H9 (cell line): ENCODE data around the gene KRTAP5-7. TPM values are rescaled to one million over a fixed set of nuclear protein-coding genes. Genes with fewer than 3 reads are reported as not detected.

ENCODE experiments used
- DNase-seq: peaks from one replicate; pipeline ENCODE4 v3.0.0-alpha.2; 2017
- H2AFZ ChIP-seq: one replicate; pipeline ENCODE4 v1.6.1; 2013; ENCODE audit warnings: mild to moderate bottlenecking, low read length, control low read depth, moderate library complexity
- H2AK5ac ChIP-seq: 2 replicates; pipeline ENCODE4 v1.6.1; 2013; ENCODE audit warnings: low read length, control low read depth, mixed read lengths; ENCODE audit not compliant: insufficient read length
- H2BK120ac ChIP-seq: one replicate; pipeline ENCODE4 v1.6.1; 2013; ENCODE audit warnings: low read depth, mild to moderate bottlenecking, low read length, control low read depth, inconsistent platforms; ENCODE audit not compliant: poor library complexity, severe bottlenecking
- H2BK12ac ChIP-seq: 2 replicates; pipeline ENCODE4 v1.6.1; 2013; ENCODE audit warnings: low read length, control low read depth, mixed read lengths, low read depth; ENCODE audit not compliant: insufficient read length
- H2BK15ac ChIP-seq: 2 replicates; pipeline ENCODE4 v1.6.1; 2013; ENCODE audit warnings: low read depth, low read length, control low read depth
- H2BK20ac ChIP-seq: one replicate; pipeline ENCODE4 v1.6.1; 2013; ENCODE audit warnings: low read depth, mild to moderate bottlenecking, low read length, control low read depth, inconsistent platforms; ENCODE audit not compliant: poor library complexity, severe bottlenecking
- H2BK5ac ChIP-seq: 2 replicates; pipeline ENCODE4 v1.6.1; 2013; ENCODE audit warnings: low read length, control low read depth, mixed read lengths; ENCODE audit not compliant: insufficient read length
- H3K14ac ChIP-seq: 2 replicates; pipeline ENCODE4 v1.6.1; 2013; ENCODE audit warnings: low read length, control low read depth; ENCODE audit not compliant: insufficient read depth
- H3K18ac ChIP-seq: 2 replicates; pipeline ENCODE4 v1.6.1; 2013; ENCODE audit warnings: low read depth, mild to moderate bottlenecking, mixed read lengths, low read length, control low read depth; ENCODE audit not compliant: insufficient read length
- H3K23ac ChIP-seq: 2 replicates; pipeline ENCODE4 v1.6.1; 2013; ENCODE audit warnings: low read length, control low read depth, mixed read lengths, low read depth; ENCODE audit not compliant: insufficient read length
- H3K23me2 ChIP-seq: 2 replicates; pipeline ENCODE4 v1.6.1; 2013; ENCODE audit warnings: low read depth, mild to moderate bottlenecking, mixed read lengths, low read length, control low read depth; ENCODE audit not compliant: insufficient read length, poor library complexity, severe bottlenecking
- H3K27ac ChIP-seq: 2 replicates; pipeline ENCODE4 v1.5.1; 2013; ENCODE audit warnings: low read length, control low read depth, mixed read lengths, low read depth; ENCODE audit not compliant: insufficient read length
- H3K27me3 ChIP-seq: 2 replicates; pipeline ENCODE4 v1.6.1; 2013; ENCODE audit warnings: low read length, control low read depth, inconsistent platforms; ENCODE audit not compliant: insufficient read depth
- H3K4ac ChIP-seq: 2 replicates; pipeline ENCODE4 v1.6.1; 2013; ENCODE audit warnings: low read depth, mild to moderate bottlenecking, control low read depth, inconsistent platforms, low read length, moderate library complexity
- H3K4me1 ChIP-seq: 2 replicates; pipeline ENCODE4 v1.6.1; 2013; ENCODE audit warnings: low read length, control low read depth, inconsistent platforms; ENCODE audit not compliant: insufficient read depth
- H3K4me2 ChIP-seq: 2 replicates; pipeline ENCODE4 v1.6.1; 2013; ENCODE audit warnings: low read length, control low read depth, mixed read lengths; ENCODE audit not compliant: insufficient read length, insufficient read depth
- H3K56ac ChIP-seq: 2 replicates; pipeline ENCODE4 v1.6.1; 2013; ENCODE audit warnings: low read depth, mild to moderate bottlenecking, mixed read lengths, low read length, control low read depth; ENCODE audit not compliant: insufficient read length
- H3K79me1 ChIP-seq: 2 replicates; pipeline ENCODE4 v1.6.1; 2013; ENCODE audit warnings: low read depth, mild to moderate bottlenecking, moderate library complexity, low read length, control low read depth, inconsistent platforms; ENCODE audit not compliant: insufficient read depth, poor library complexity, severe bottlenecking
- H3K79me2 ChIP-seq: 2 replicates; pipeline ENCODE4 v1.6.1; 2013; ENCODE audit warnings: low read length, control low read depth, inconsistent platforms; ENCODE audit not compliant: insufficient read depth
- H3K9ac ChIP-seq: 2 replicates; pipeline ENCODE4 v1.6.1; 2013; ENCODE audit warnings: low read length, control low read depth, mixed read lengths; ENCODE audit not compliant: insufficient read length; ENCODE audit errors: extremely low read depth
- H3K9me3 ChIP-seq: one replicate; pipeline ENCODE4 v1.6.1; 2013; ENCODE audit warnings: low read depth, low read length, inconsistent platforms; ENCODE audit not compliant: control insufficient read depth
- H3T11ph ChIP-seq: one replicate; pipeline ENCODE4 v1.6.1; 2013; ENCODE audit warnings: mild to moderate bottlenecking, low read length, control low read depth, inconsistent platforms
- H4K20me1 ChIP-seq: one replicate; pipeline ENCODE4 v1.6.1; 2013; ENCODE audit not compliant: control insufficient read depth, insufficient read length, insufficient read depth
- H4K5ac ChIP-seq: 2 replicates; pipeline ENCODE4 v1.6.1; 2013; ENCODE audit warnings: low read depth, mild to moderate bottlenecking, mixed read lengths, low read length, control low read depth; ENCODE audit not compliant: insufficient read length
- H4K8ac ChIP-seq: replicated peaks from 2 replicates; pipeline ENCODE4 v1.6.1; 2013; ENCODE audit warnings: low read length, control low read depth, mixed read lengths, low read depth; ENCODE audit not compliant: insufficient read length
- H4K91ac ChIP-seq: 2 replicates; pipeline ENCODE4 v1.6.1; 2013; ENCODE audit warnings: low read depth, mild to moderate bottlenecking, moderate library complexity, mixed read lengths, low read length, control low read depth; ENCODE audit not compliant: insufficient read length
- H3K27ac Mint-ChIP-seq, 3 experiments: 2 replicates in 2 of 3; 3 replicates in 1 of 3; pipeline ENCODE4 v1.8.0; 2020 to 2021; ENCODE audit warnings: mixed read lengths in 3 of 3, mild to moderate bottlenecking in 1 of 3, moderate library complexity in 1 of 3
- H3K27me3 Mint-ChIP-seq: 2 replicates; pipeline ENCODE4 v1.8.0; 2021; ENCODE audit warnings: low read depth, mild to moderate bottlenecking, moderate library complexity, mixed read lengths
- H3K36me3 Mint-ChIP-seq, 3 experiments: 2 replicates in 2 of 3; 3 replicates in 1 of 3; pipeline ENCODE4 v1.8.0; 2020 to 2021; ENCODE audit warnings: low read depth in 3 of 3, mixed read lengths in 3 of 3; ENCODE audit not compliant: insufficient read depth in 1 of 3
- H3K4me1 Mint-ChIP-seq, 2 experiments: 2 replicates each; pipeline ENCODE4 v1.8.0; 2020; ENCODE audit warnings: mixed read lengths in 2 of 2
- H3K4me3 Mint-ChIP-seq, 2 experiments: 2 replicates in 1 of 2; 3 replicates in 1 of 2; pipeline ENCODE4 v1.8.0; 2020 to 2021; ENCODE audit warnings: mild to moderate bottlenecking in 2 of 2, mixed read lengths in 2 of 2, moderate library complexity in 1 of 2
- H3K9me3 Mint-ChIP-seq, 2 experiments: 2 replicates in 1 of 2; 3 replicates in 1 of 2; pipeline ENCODE4 v1.8.0; 2020; ENCODE audit warnings: mild to moderate bottlenecking in 2 of 2, mixed read lengths in 2 of 2, moderate library complexity in 1 of 2
- WGBS: extraction: QIAGEN DNeasy Blood & Tissue Kit; methylation state at CpG from one replicate; pipeline ENCODE4 v1.1.7; 2013; ENCODE audit warnings: missing lambda C conversion rate, low lambda C conversion rate, mixed read lengths; ENCODE audit not compliant: insufficient read length; ENCODE audit errors: extremely low coverage; 5-methylcytosine and 5-hydroxymethylcytosine counted together
- total RNA-seq: library from RNA; stranded (reverse); gene quantifications from 2 replicates; pipeline ENCODE4 v1.2.1, GENCODE V29; 2021
- TF ChIP-seq, protein P1 (sequence below): fragments of 200-600 bp; sonication (generic); conservative IDR thresholded peaks from 3 replicates; pipeline ENCODE4 v1.8.0; 2021; ENCODE audit warnings: antibody characterized with exemption, mild to moderate bottlenecking

KRTAP5-7 gene
- total RNA-seq, 1 experiment from 2014 or later: not detected

DNA sequence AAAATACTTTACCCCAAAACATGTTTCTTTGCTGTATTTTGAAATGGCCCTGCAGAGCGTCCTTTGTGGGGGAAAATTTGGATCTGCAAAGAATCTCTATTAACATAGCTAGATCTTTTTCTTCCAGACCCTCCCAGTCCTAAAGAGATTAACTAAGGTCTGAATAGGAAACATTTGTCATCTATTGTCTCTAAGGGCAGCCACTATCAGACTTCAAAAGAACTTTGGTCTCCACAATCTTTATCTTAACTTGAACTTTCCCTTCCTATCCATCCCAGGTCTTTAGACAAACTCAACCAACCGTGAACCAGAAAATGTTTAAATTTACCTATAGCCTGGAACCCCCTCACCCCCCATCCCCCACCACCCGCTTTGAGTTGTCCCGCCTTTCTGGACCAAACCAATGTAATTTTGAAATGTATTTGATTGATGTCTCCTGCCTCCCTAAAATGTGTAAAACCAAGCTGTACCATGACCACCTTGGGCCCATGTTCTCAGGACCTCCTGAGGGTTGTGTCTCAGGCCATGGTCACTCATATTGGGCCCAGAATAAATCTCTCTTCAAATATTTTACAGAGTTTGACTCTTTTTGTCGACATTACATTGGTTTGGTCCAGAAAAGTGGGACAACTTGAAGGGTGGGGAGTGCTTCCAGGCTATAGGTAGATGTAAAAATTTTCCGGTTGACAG lies 17.6 kb downstream of the KRTAP5-7 start:
- Histone ChIP-seq H2BK5ac (no peak overlapping the region), H4K20me1 (no peaks in the 10 kb centered on the region), H3K18ac (no peak overlapping the region), H4K91ac (no peak overlapping the region), H2BK12ac (no peak overlapping the region), H3K4me1 (no peaks in the 10 kb centered on the region), H3K56ac (no peak overlapping the region), H3K9me3 (no peaks in the 10 kb centered on the region), H3K9ac (no peak overlapping the region), H3K79me2 (no peaks in the 10 kb centered on the region), H2AFZ (no peak overlapping the region), H3K4me2 (no peak overlapping the region), H4K8ac (no peak overlapping the region), H3K27me3 (no peaks in the 10 kb centered on the region), H3K79me1 (no peaks in the 10 kb centered on the region), H2AK5ac (no peak overlapping the region), H2BK20ac (no peak overlapping the region), H3T11ph (no peak overlapping the region), H2BK120ac (no peak overlapping the region), H3K4ac (no peak overlapping the region), H3K23ac (no peak overlapping the region), H3K27ac (no peak overlapping the region), H3K23me2 (no peaks in the 10 kb centered on the region), H4K5ac (no peak overlapping the region), H3K14ac (no peak overlapping the region), H2BK15ac (no peak overlapping the region)
- no CpG with 5 or more reads among the region's 6 CpGs for WGBS
- DNase-seq: no peak
- H3K9me3 Mint-ChIP-seq: peaks cover 14 to 16% of the 10 kb centered on the region in 2 experiments
- peaks cover 27 to 28% of the 10 kb centered on the region in 2 experiments for H3K4me1 Mint-ChIP-seq
- TF ChIP-seq, protein P1, sequence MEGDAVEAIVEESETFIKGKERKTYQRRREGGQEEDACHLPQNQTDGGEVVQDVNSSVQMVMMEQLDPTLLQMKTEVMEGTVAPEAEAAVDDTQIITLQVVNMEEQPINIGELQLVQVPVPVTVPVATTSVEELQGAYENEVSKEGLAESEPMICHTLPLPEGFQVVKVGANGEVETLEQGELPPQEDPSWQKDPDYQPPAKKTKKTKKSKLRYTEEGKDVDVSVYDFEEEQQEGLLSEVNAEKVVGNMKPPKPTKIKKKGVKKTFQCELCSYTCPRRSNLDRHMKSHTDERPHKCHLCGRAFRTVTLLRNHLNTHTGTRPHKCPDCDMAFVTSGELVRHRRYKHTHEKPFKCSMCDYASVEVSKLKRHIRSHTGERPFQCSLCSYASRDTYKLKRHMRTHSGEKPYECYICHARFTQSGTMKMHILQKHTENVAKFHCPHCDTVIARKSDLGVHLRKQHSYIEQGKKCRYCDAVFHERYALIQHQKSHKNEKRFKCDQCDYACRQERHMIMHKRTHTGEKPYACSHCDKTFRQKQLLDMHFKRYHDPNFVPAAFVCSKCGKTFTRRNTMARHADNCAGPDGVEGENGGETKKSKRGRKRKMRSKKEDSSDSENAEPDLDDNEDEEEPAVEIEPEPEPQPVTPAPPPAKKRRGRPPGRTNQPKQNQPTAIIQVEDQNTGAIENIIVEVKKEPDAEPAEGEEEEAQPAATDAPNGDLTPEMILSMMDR: no peak
- H3K36me3 Mint-ChIP-seq: peaks cover 5 to 25% (median 12%) of the 10 kb centered on the region in 3 experiments; a peak in 6 of 7 replicates
- H3K4me3 Mint-ChIP-seq: no peak overlapping the region
- no peak overlapping the region for H3K27ac Mint-ChIP-seq
- peaks cover 51% of the 10 kb centered on the region for H3K27me3 Mint-ChIP-seq
